K562 (cell line): ENCODE measurements around the gene NAGPA. TPM values are rescaled to one million over a fixed set of nuclear protein-coding genes. Genes with fewer than 3 reads are reported as not detected.

Source experiments
- ATAC-seq: fragments of 200-7000 bp; cut with Tn5 transposase; 3 replicates; pipeline ENCODE4 v1.9.1; 2020; ENCODE audit warnings: moderate library complexity
- BruUV-seq: library from RNA; stranded (reverse); fragments of 400-500 nt; replicated peaks from 2 replicates; lab custom pipeline; 2021; lab: Mats Ljungman, UMichigan
- CTCF ChIA-PET: fragments of 300-600 bp; formaldehyde crosslinking; extraction: SDS; loops from one replicate; lab custom pipeline; 2021; ENCODE audit warnings: low intra/inter-chr PET ratio; lab: Yijun Ruan, JAX
- POLR2A ChIA-PET: fragments of 300-600, 350-650 bp; sonication (Branson Sonifier 250); formaldehyde crosslinking; extraction: SDS; loops from one replicate; lab custom pipeline; 2021; ENCODE audit warnings: antibody characterized with exemption, inconsistent platforms; lab: Yijun Ruan, JAX
- DNase-seq, 4 experiments: peaks; one replicate each; pipeline versions ENCODE4 v3.0.0 to v3.0.0-alpha.2; 2011 to 2018; ENCODE audit warnings: low spot score in 3 of 4, mixed read lengths in 3 of 4; ENCODE audit errors: extremely low read depth in 1 of 4
- FAIRE-seq: peaks from 2 replicates; lab custom pipeline; 2011; peaks lifted over from hg19 to GRCh38; lab: Jason Lieb, UNC
- H2AFZ ChIP-seq: 2 replicates; pipeline ENCODE4 v1.6.0; 2011; ENCODE audit warnings: low read depth, low read length, control low read depth, inconsistent platforms
- H3K27ac ChIP-seq: fragments of 200-600 bp; 3 replicates; pipeline ENCODE4 v1.8.0; 2011; ENCODE audit warnings: low read depth, mild to moderate bottlenecking, control low read depth, inconsistent platforms, low read length, moderate library complexity, mixed read lengths; ENCODE audit errors: extremely low read depth
- H3K27me3 ChIP-seq, 2 experiments: fragments of 300-600 bp in 1 of 2; 2 replicates in 1 of 2; 3 replicates in 1 of 2; pipeline versions ENCODE4 v1.6.0 to v1.8.0; 2011; ENCODE audit warnings: inconsistent platforms in 2 of 2, low read length in 2 of 2, mild to moderate bottlenecking in 1 of 2, mixed read lengths in 1 of 2, moderate library complexity in 1 of 2; ENCODE audit not compliant: control insufficient read depth in 2 of 2, insufficient read depth in 2 of 2
- H3K36me3 ChIP-seq: fragments of 300-600 bp; 3 replicates; pipeline ENCODE4 v1.8.0; 2011; ENCODE audit warnings: mild to moderate bottlenecking, low read length, inconsistent platforms; ENCODE audit not compliant: control insufficient read depth, insufficient read depth
- H3K4me1 ChIP-seq, 2 experiments: fragments of 200-600 bp in 1 of 2; replicated peaks in 1 of 2; 2 replicates in 1 of 2; 3 replicates in 1 of 2; pipeline versions ENCODE4 v1.5.1 to v1.8.0; 2011; ENCODE audit warnings: inconsistent platforms in 2 of 2, low read length in 2 of 2, mild to moderate bottlenecking in 1 of 2, mixed read lengths in 1 of 2, moderate library complexity in 1 of 2; ENCODE audit not compliant: control insufficient read depth in 2 of 2, insufficient read depth in 2 of 2
- H3K4me2 ChIP-seq: 2 replicates; pipeline ENCODE4 v1.6.1; 2011; ENCODE audit warnings: low read length, control low read depth, inconsistent platforms, mixed read lengths; ENCODE audit not compliant: insufficient read depth
- H3K4me3 ChIP-seq: fragments of 200-600 bp; sonication (generic), shearing (Covaris generic); 2 replicates; pipeline ENCODE4 v1.5.1; 2016; ENCODE audit warnings: control low read depth, inconsistent platforms
- H3K79me2 ChIP-seq: fragments of 200-600 bp; 3 replicates; pipeline ENCODE4 v1.8.0; 2011; ENCODE audit warnings: low read length, inconsistent platforms; ENCODE audit not compliant: control insufficient read depth, insufficient read depth
- H3K9ac ChIP-seq, 2 experiments: 2 replicates each; pipeline versions ENCODE4 v1.6.0 to v1.6.1; 2011; ENCODE audit warnings: low read depth in 2 of 2, low read length in 2 of 2, control low read depth in 1 of 2, inconsistent platforms in 1 of 2, mild to moderate bottlenecking in 1 of 2, mixed read lengths in 1 of 2; ENCODE audit not compliant: insufficient read depth in 1 of 2
- H3K9me1 ChIP-seq: one replicate; pipeline ENCODE4 v1.6.0; 2011; ENCODE audit warnings: inconsistent platforms, mild to moderate bottlenecking, low read length, moderate library complexity; ENCODE audit not compliant: control insufficient read depth, insufficient read depth
- H3K9me3 ChIP-seq: replicated peaks from 2 replicates; pipeline ENCODE4 v1.5.1; 2011; ENCODE audit warnings: low read depth, low read length, inconsistent platforms; ENCODE audit not compliant: control insufficient read depth, insufficient read depth
- H4K20me1 ChIP-seq: replicated peaks from 2 replicates; pipeline ENCODE4 v1.6.1; 2011; ENCODE audit warnings: low read length, inconsistent platforms, mixed read lengths; ENCODE audit not compliant: control insufficient read depth, insufficient read depth
- CBFA2T3 ChIP-seq: fragments of 450-650 bp; IDR thresholded peaks from 2 replicates; pipeline ENCODE4 v1.6.1; 2017
- CLOCK ChIP-seq: fragments of 250-450 bp; sonication (Bioruptor Pico); IDR thresholded peaks from 2 replicates; pipeline ENCODE4 v1.4.0; 2020; ENCODE audit warnings: mild to moderate bottlenecking, moderate library complexity, borderline replicate concordance
- DIDO1 ChIP-seq: fragments of 450-650 bp; IDR thresholded peaks from 2 replicates; pipeline ENCODE4 v1.6.1; 2016; ENCODE audit warnings: low read depth, missing biosample characterization, missing genetic modification characterization
- EHMT2 ChIP-seq: fragments of 450-650 bp; IDR thresholded peaks from 2 replicates; pipeline ENCODE4 v1.6.1; 2018; ENCODE audit warnings: antibody characterized with exemption
- ELK1 ChIP-seq: sonication (generic); formaldehyde crosslinking; IDR thresholded peaks from 2 replicates; pipeline ENCODE4 v1.8.1; 2022; ENCODE audit warnings: missing genetic modification reagents
- HNRNPL ChIP-seq: fragments of 200-400 bp; formaldehyde crosslinking; IDR thresholded peaks from 2 replicates; pipeline ENCODE4 v1.6.1; 2017; ENCODE audit warnings: low read depth, mild to moderate bottlenecking, low read length
- IRF2 ChIP-seq: sonication (generic); formaldehyde crosslinking; IDR thresholded peaks from 2 replicates; pipeline ENCODE4 v1.8.1; 2022; ENCODE audit warnings: mild to moderate bottlenecking, missing genetic modification reagents
- IRF9 ChIP-seq: fragments of 450-650 bp; IDR thresholded peaks from 2 replicates; pipeline ENCODE4 v1.6.1; 2016; ENCODE audit warnings: missing biosample characterization, missing genetic modification characterization
- MECOM ChIP-seq: fragments of 250-450 bp; sonication (Bioruptor Pico); IDR thresholded peaks from 2 replicates; pipeline ENCODE4 v1.8.0; 2022; ENCODE audit warnings: inconsistent platforms
- WGBS: fragments of 100-300 bp; shearing (Covaris generic); methylation state at CpG from one replicate; pipeline ENCODE4 v1.1.6; 2016; ENCODE audit warnings: low coverage, mixed read lengths; ENCODE audit not compliant: insufficient coverage; ENCODE audit errors: missing lambda C conversion rate; 5-methylcytosine and 5-hydroxymethylcytosine counted together
- in situ Hi-C: fragments of 300-500 bp; cut with MboI; formaldehyde crosslinking; loops from 4 replicates; pipeline ENCODE4 v1.15.0; 2018; ENCODE audit warnings: inconsistent platforms, mixed read lengths
- intact Hi-C: fragments of 100-400 bp; cut with micrococcal nuclease; formaldehyde crosslinking; loops from 2 replicates; pipeline ENCODE4 v1.14.2; 2022
- polyA plus RNA-seq, 8 experiments: library from polyadenylated mRNA; depleted of rRNA in 4 of 8; stranded (reverse) in 5 of 8; unstranded in 3 of 8; fragments of >200 nt; fragmentation: Nextera tagmentation in 2 of 8; fragmentation: Illumina TruSeq in 1 of 8; extraction: Ambion mirVana in 2 of 8; extraction: Trizol in 1 of 8; gene quantifications; 2 replicates each; pipeline versions ENCODE4 v1.2.1 to v1.2.3, GENCODE V29; 2011 to 2014; ENCODE audit warnings: inconsistent platforms in 1 of 8, missing spikeins in 1 of 8
- total RNA-seq, 7 experiments: library from RNA; depleted of rRNA in 6 of 7; stranded (reverse); fragments of >200 nt in 6 of 7; fragmentation: Illumina TruSeq in 2 of 7; extraction: Trizol in 2 of 7; gene quantifications; 2 replicates each; pipeline versions ENCODE4 v1.2.1 to v1.2.3, GENCODE V29; 2011 to 2021; ENCODE audit warnings: low replicate concordance in 1 of 7

The NAGPA gene
- total and polyA plus RNA-seq, 9 of the 15 experiments (the other 6 are each of a cell fraction or from before 2014, with no cell fraction given), result 0.15 to 12.7 (median 4.6) TPM

GRCh38 chr16:5032748-5033167 is 977 bp downstream of the NAGPA start:
- Histone ChIP-seq H3K9me1 (no peaks in the 10 kb centered on the region), H3K27ac (no peak overlapping the region), H3K9me3 (no peaks in the 10 kb centered on the region), H3K36me3 (no peaks in the 10 kb centered on the region), H3K9ac (peak overlapping the region; percentile 65 to 92), H3K79me2 (no peaks in the 10 kb centered on the region), H3K4me1 (peaks cover 21 to 23% of the 10 kb centered on the region in 2 experiments; a peak in 4 of 5 replicates), H3K27me3 (peaks cover 0 to 1% of the 10 kb centered on the region in 2 experiments; a peak in 1 of 5 replicates), H3K4me2 (peak overlapping the region; percentile 88), H2AFZ (peak overlapping the region; percentile 98), H4K20me1 (no peaks in the 10 kb centered on the region), H3K4me3 (peak overlapping the region; percentile 97)
- ATAC-seq (no peak), FAIRE-seq (peak; percentile 78), DNase-seq (peak in 1 of 4 experiments; percentile 31)
- ChIA-PET CTCF (no interaction called here), POLR2A (interaction anchor here (0.8 kb wide), 1 partner anchor 66 kb away, joined by 3 read pairs; no protein-coding TSS in a partner anchor)
- BruUV-seq, result TSS peak; percentile 61
- in situ Hi-C loops (no loop called here), intact Hi-C loops (no loop called here)
- 7% methylated on average over 11 of the region's 12 CpGs for WGBS
- no peak for TF ChIP-seq EHMT2
- 0 out of 2 replicates have a peak, but pooled peaks have one; percentile 17 for TF ChIP-seq CBFA2T3

- in situ Hi-C loops, result no loop called here
- H3K27ac ChIP-seq, result no peak overlapping the region
- FAIRE-seq (no peak), ATAC-seq (no peak), DNase-seq (no peak)
- ChIA-PET CTCF (no interaction called here), POLR2A (interaction anchor here (0.8 to 0.9 kb wide), 3 partner anchors 57 to 218 kb away, joined by 3 to 4 read pairs (median 3); no protein-coding TSS in a partner anchor)
- H3K9me3 ChIP-seq, result no peaks in the 10 kb centered on the region
- no peaks in the 10 kb centered on the region for H4K20me1 ChIP-seq
- H3K9me1 ChIP-seq, result no peaks in the 10 kb centered on the region
- H3K79me2 ChIP-seq, result no peaks in the 10 kb centered on the region
- no peaks in the 10 kb centered on the region for H3K36me3 ChIP-seq
- H3K4me1 ChIP-seq, result peaks cover 21 to 23% of the 10 kb centered on the region in 2 experiments; a peak in 4 of 5 replicates
- H3K4me2 ChIP-seq, result no peak overlapping the region
- H2AFZ ChIP-seq, result no peak overlapping the region
- no TSS peak for BruUV-seq
- intact Hi-C loops, result no loop called here
- no peak overlapping the region for H3K4me3 ChIP-seq
- H3K27me3 ChIP-seq, result no peaks in the 10 kb centered on the region
- H3K9ac ChIP-seq, result no peak overlapping the region
- 61% methylated on average over 7 of the region's 7 CpGs for WGBS
- TF ChIP-seq HNRNPL, result no peak
- TF ChIP-seq CLOCK (CRISPR knock-in tag), result no peak
- no peak for TF ChIP-seq IRF2 (CRISPR knock-in tag)
- no peak for TF ChIP-seq IRF9 (tag)
- no peak for TF ChIP-seq ELK1 (CRISPR knock-in tag)
- no peak for TF ChIP-seq DIDO1 (tag)
- no peak for TF ChIP-seq MECOM (CRISPR knock-in tag)
These were observed 2.1 kb downstream of the NAGPA start for GRCh38 chr16:5031601-5032000.
